Peyer's patch (tissue), 4 donors: ENCODE data around the gene ZNF132. TPM values are rescaled to one million over a fixed set of nuclear protein-coding genes. Genes with fewer than 3 reads are reported as not detected.

Experiments used
- DNase-seq, 3 donors: peaks; one replicate each; pipeline ENCODE4 v3.0.0-alpha.2; 2017 to 2019
- H3K27ac ChIP-seq, 4 donors: fragments of 200-600 bp; sonication (generic); one replicate each; pipeline ENCODE4 v1.5.1; 2016 to 2019
- H3K27me3 ChIP-seq, 2 donors: fragments of 200-600 bp; sonication (generic); one replicate each; pipeline ENCODE4 v1.5.1; 2019
- H3K36me3 ChIP-seq, 3 donors: fragments of 200-600 bp; sonication (generic); one replicate each; pipeline ENCODE4 v1.5.1; 2016 to 2019
- H3K4me1 ChIP-seq, 4 donors: fragments of 200-600 bp; sonication (generic); one replicate each; pipeline ENCODE4 v1.5.1; 2016 to 2019
- H3K4me3 ChIP-seq, 4 donors: fragments of 200-600 bp; sonication (generic); 1 replicate in 3 of 4; 2 replicates in 1 of 4; pipeline ENCODE4 v1.5.1; 2016 to 2019; ENCODE audit warnings: mild to moderate bottlenecking in 1 of 4
- H3K9me3 ChIP-seq, 4 donors: fragments of 200-600 bp; sonication (generic); one replicate each; pipeline ENCODE4 v1.5.1; 2016 to 2019; ENCODE audit warnings: mild to moderate bottlenecking in 1 of 4
- CTCF ChIP-seq, 6 experiments: fragments of 450-650 bp in 4 of 6; fragments of 200-600 bp in 2 of 6; sonication (generic) in 1 of 6; IDR thresholded peaks; one replicate each; pipeline ENCODE4 v1.5.1; 2017 to 2019; ENCODE audit warnings: antibody characterized with exemption in 6 of 6, mild to moderate bottlenecking in 3 of 6, moderate library complexity in 1 of 6
- POLR2A ChIP-seq, 2 donors: fragments of 450-650 bp; IDR thresholded peaks; one replicate each; pipeline ENCODE4 v1.5.1; 2017; ENCODE audit warnings: antibody characterized with exemption in 2 of 2, mild to moderate bottlenecking in 2 of 2, moderate library complexity in 2 of 2
- total RNA-seq, 4 donors: library from RNA; depleted of rRNA; stranded (reverse); fragments of >200 nt; gene quantifications; one replicate each; pipeline ENCODE4 v1.1.0, GENCODE V29; 2016

ZNF132 gene
- total RNA-seq, 4 donors from 2014 or later: 3.9 to 12.4 (median 7.2) TPM

GRCh38 chr19:58394821-58395219 lies 45.1 kb downstream of the ZNF132 start:
- no peak for TF ChIP-seq CTCF (IDR thresholded peaks at IDR 0.05)
- peaks cover 0 to 18% of the 10 kb centered on the region in 2 donors for H3K27me3 ChIP-seq
- DNase-seq: no peak
- no peak overlapping the region for H3K27ac ChIP-seq
- peaks cover 0 to 44% (median 0%) of the 10 kb centered on the region in 3 donors for H3K36me3 ChIP-seq
- no peaks in the 10 kb centered on the region for H3K9me3 ChIP-seq
- peaks cover 0 to 10% (median 0%) of the 10 kb centered on the region in 4 donors for H3K4me1 ChIP-seq
- no peak overlapping the region for H3K4me3 ChIP-seq

- H3K27ac ChIP-seq: no peak overlapping the region
- H3K4me1 ChIP-seq: peaks cover 0 to 10% (median 0%) of the 10 kb centered on the region in 4 donors
- peaks cover 0 to 55% (median 0%) of the 10 kb centered on the region in 3 donors for H3K36me3 ChIP-seq
- no peak overlapping the region for H3K4me3 ChIP-seq
- no peaks in the 10 kb centered on the region for H3K9me3 ChIP-seq
- peaks cover 0 to 18% of the 10 kb centered on the region in 2 donors for H3K27me3 ChIP-seq
- no peak for TF ChIP-seq CTCF (IDR thresholded peaks at IDR 0.05)
- TF ChIP-seq POLR2A (IDR thresholded peaks at IDR 0.05): no peak
- no peak for DNase-seq
Measured at GRCh38 chr19:58393725-58394033, 46.3 kb downstream of the ZNF132 start.

- Histone ChIP-seq H3K27me3 (peaks cover 0 to 18% of the 10 kb centered on the region in 2 donors), H3K4me1 (peaks cover 0 to 12% (median under 1%) of the 10 kb centered on the region in 4 donors), H3K27ac (no peak overlapping the region), H3K36me3 (peaks cover 0 to 56% (median 0%) of the 10 kb centered on the region in 3 donors), H3K4me3 (no peak overlapping the region), H3K9me3 (no peaks in the 10 kb centered on the region)
- no peak for DNase-seq
- TF ChIP-seq CTCF (IDR thresholded peaks at IDR 0.05): no peak
- no peak for TF ChIP-seq POLR2A (IDR thresholded peaks at IDR 0.05)
Measured at GRCh38 chr19:58392945-58393724, 46.8 kb downstream of the ZNF132 start.

- Histone ChIP-seq H3K27ac (no peak overlapping the region), H3K27me3 (no peaks in the 10 kb centered on the region), H3K9me3 (no peaks in the 10 kb centered on the region), H3K36me3 (peaks cover 0 to 36% (median 0%) of the 10 kb centered on the region in 3 donors), H3K4me3 (peak overlapping the region; percentile 72 to 82 (median 79)), H3K4me1 (peaks cover 0 to 19% (median 16%) of the 10 kb centered on the region in 4 donors)
- no peak for TF ChIP-seq CTCF (IDR thresholded peaks at IDR 0.05)
- TF ChIP-seq POLR2A (IDR thresholded peaks at IDR 0.05): no peak
- DNase-seq: no peak
Measured at GRCh38 chr19:58388175-58388526, 51.8 kb downstream of the ZNF132 start.

GRCh38 chr19:58387338-58388174 lies 52.4 kb downstream of the ZNF132 start:
- TF ChIP-seq POLR2A (IDR thresholded peaks at IDR 0.05): no peak
- no peak for TF ChIP-seq CTCF (IDR thresholded peaks at IDR 0.05)
- Histone ChIP-seq H3K4me3 (peak overlapping the region; percentile 72 to 82 (median 79)), H3K9me3 (no peaks in the 10 kb centered on the region), H3K27me3 (no peaks in the 10 kb centered on the region), H3K4me1 (peaks cover 0 to 19% (median 16%) of the 10 kb centered on the region in 4 donors), H3K36me3 (peaks cover 0 to 30% (median 0%) of the 10 kb centered on the region in 3 donors), H3K27ac (peak overlapping the region; percentile 96 to 98 (median 98))
- no peak for DNase-seq
